Measurements from ENCODE around the gene C1orf53.
"Not testable (repeated sequence)": the region's sequence is repeated elsewhere in the genome, so short reads cannot be mapped to it uniquely, and the experiment has no call there.

C1orf53 gene

GRCh38 chr1:197902454-197903195 lies at the start of gene C1orf53:
Gene C1orf53 (plus strand): TSS chr1:197902630. CDS start chr1:197902650, 20 bp downstream.
- DNase-seq (ENCODE audit: low read depth, low spot score), result no peak

GRCh38 chr1:197855751-197856150 lies 46.7 kb upstream of the C1orf53 start:
- DNase-seq (ENCODE audit: low read depth, low spot score), result not testable (repeated sequence)

- no peak for DNase-seq (ENCODE audit: low read depth, low spot score)
Measured at GRCh38 chr1:197857477-197857876, 45.0 kb upstream of the C1orf53 start.

GRCh38 chr1:197859024-197859423 lies 43.4 kb upstream of the C1orf53 start:
- no peak for DNase-seq (ENCODE audit: low read depth, low spot score)

GRCh38 chr1:197862221-197862620 lies 40.2 kb upstream of the C1orf53 start:
- DNase-seq (ENCODE audit: low read depth, low spot score), result no peak

- no peak for DNase-seq (ENCODE audit: low read depth, low spot score)
Measured at GRCh38 chr1:197862671-197863070, 39.8 kb upstream of the C1orf53 start.

GRCh38 chr1:197865809-197866208 lies 36.6 kb upstream of the C1orf53 start:
- no peak for DNase-seq (ENCODE audit: low read depth, low spot score)

GRCh38 chr1:197868751-197869489 lies 33.5 kb upstream of the C1orf53 start:
- peak; percentile 48 for DNase-seq (ENCODE audit: low read depth, low spot score)

GRCh38 chr1:197869490-197870077 lies 32.8 kb upstream of the C1orf53 start:
- DNase-seq (ENCODE audit: low read depth, low spot score), result no peak

GRCh38 chr1:197876894-197877293 lies 25.5 kb upstream of the C1orf53 start:
- no peak for DNase-seq (ENCODE audit: low read depth, low spot score)

GRCh38 chr1:197880385-197880784 lies 22.0 kb upstream of the C1orf53 start:
- DNase-seq (ENCODE audit: low read depth, low spot score), result not testable (repeated sequence)

- DNase-seq (ENCODE audit: low read depth, low spot score), result not testable (repeated sequence)
Measured at GRCh38 chr1:197882241-197882640, 20.2 kb upstream of the C1orf53 start.

GRCh38 chr1:197884173-197884572 lies 18.3 kb upstream of the C1orf53 start:
- DNase-seq (ENCODE audit: low read depth, low spot score), result no peak

GRCh38 chr1:197890936-197891335 lies 11.5 kb upstream of the C1orf53 start:
- DNase-seq (ENCODE audit: low read depth, low spot score), result no peak

GRCh38 chr1:197892684-197893083 lies 9.7 kb upstream of the C1orf53 start:
- no peak for DNase-seq (ENCODE audit: low read depth, low spot score)

GRCh38 chr1:197896301-197896700 lies 6.1 kb upstream of the C1orf53 start:
- DNase-seq (ENCODE audit: low read depth, low spot score), result no peak

- no peak for DNase-seq (ENCODE audit: low read depth, low spot score)
Measured at GRCh38 chr1:197899037-197899436, 3.4 kb upstream of the C1orf53 start.

- no peak for DNase-seq (ENCODE audit: low read depth, low spot score)
Measured at GRCh38 chr1:197902131-197902453, 338 bp upstream of the C1orf53 start.

GRCh38 chr1:197903196-197903514 lies 725 bp downstream of the C1orf53 start:
- no peak for DNase-seq (ENCODE audit: low read depth, low spot score)

GRCh38 chr1:197904126-197904787 lies 1.8 kb downstream of the C1orf53 start:
- DNase-seq (ENCODE audit: low read depth, low spot score), result no peak

- no peak for DNase-seq (ENCODE audit: low read depth, low spot score)
Measured at GRCh38 chr1:197905699-197906351, 3.4 kb downstream of the C1orf53 start.

All from iPS DF 19.7 (cell line).